Breast epithelium (tissue), 4 donors: Measurements from ENCODE around the gene CDKN2AIP. TPM values are rescaled to one million over a fixed set of nuclear protein-coding genes. Genes with fewer than 3 reads are reported as not detected.

Source experiments
- DNase-seq, 2 donors: peaks; one replicate each; pipeline ENCODE4 v3.0.0-alpha.2; 2019; ENCODE audit warnings: low spot score in 2 of 2
- H3K27ac ChIP-seq, 2 donors: fragments of 200-600 bp; sonication (generic) in 1 of 2; one replicate each; pipeline ENCODE4 v1.5.1; 2016 to 2019; ENCODE audit warnings: mild to moderate bottlenecking in 1 of 2
- H3K27me3 ChIP-seq, 2 donors: fragments of 200-600 bp; sonication (generic) in 1 of 2; one replicate each; pipeline versions ENCODE4 v1.5.1 to v1.6.0; 2017 to 2019; ENCODE audit warnings: control low read depth in 1 of 2, mild to moderate bottlenecking in 1 of 2
- H3K36me3 ChIP-seq: fragments of 200-600 bp; one replicate; pipeline ENCODE4 v1.5.1; 2019
- H3K4me1 ChIP-seq, 2 donors: fragments of 200-600 bp; sonication (generic); one replicate each; pipeline ENCODE4 v1.5.1; 2016 to 2019; ENCODE audit warnings: control low read depth in 1 of 2
- H3K4me3 ChIP-seq, 3 donors: fragments of 200-600 bp; sonication (generic); 1 replicate in 2 of 3; 2 replicates in 1 of 3; pipeline ENCODE4 v1.5.1; 2016 to 2019; ENCODE audit warnings: mild to moderate bottlenecking in 3 of 3, moderate library complexity in 2 of 3
- H3K9me3 ChIP-seq, 2 donors: fragments of 200-600 bp; sonication (generic) in 1 of 2; one replicate each; pipeline ENCODE4 v1.5.1; 2016 to 2019; ENCODE audit warnings: control low read depth in 1 of 2
- CTCF ChIP-seq, 3 donors: fragments of 450-650 bp; IDR thresholded peaks; one replicate each; pipeline ENCODE4 v1.5.1; 2016 to 2017; ENCODE audit warnings: antibody characterized with exemption in 3 of 3, mild to moderate bottlenecking in 3 of 3, moderate library complexity in 3 of 3
- POLR2A ChIP-seq: fragments of 450-650 bp; IDR thresholded peaks from one replicate; pipeline ENCODE4 v1.6.1; 2016; ENCODE audit warnings: antibody characterized with exemption, mild to moderate bottlenecking, moderate library complexity
- POLR2AphosphoS5 ChIP-seq, 3 donors: sonication (generic); formaldehyde crosslinking; IDR thresholded peaks; one replicate each; pipeline ENCODE4 v1.6.1; 2017; ENCODE audit warnings: antibody characterized with exemption in 3 of 3
- intact Hi-C: fragments of 100-400 bp; cut with DNase I; formaldehyde crosslinking; loops from one replicate; pipeline ENCODE4 v1.15.1; 2023; ENCODE audit warnings: low total_unique reads
- total RNA-seq, 3 donors: library from RNA; depleted of rRNA; stranded (reverse); fragments of >200 nt; gene quantifications; one replicate each; pipeline ENCODE4 v1.1.0, GENCODE V29; 2016

CDKN2AIP gene
- total RNA-seq, 3 donors from 2014 or later = 22.2 to 37.3 (median 23.3) TPM

GRCh38 chr4:183438458-183439113, 5.8 kb upstream of the CDKN2AIP start:
- intact Hi-C loops = no loop called here
- TF ChIP-seq POLR2AphosphoS5 (IDR thresholded peaks at IDR 0.05) = no peak
- TF ChIP-seq POLR2A = no peak
- TF ChIP-seq CTCF (IDR thresholded peaks at IDR 0.05) = no peak

DNA sequence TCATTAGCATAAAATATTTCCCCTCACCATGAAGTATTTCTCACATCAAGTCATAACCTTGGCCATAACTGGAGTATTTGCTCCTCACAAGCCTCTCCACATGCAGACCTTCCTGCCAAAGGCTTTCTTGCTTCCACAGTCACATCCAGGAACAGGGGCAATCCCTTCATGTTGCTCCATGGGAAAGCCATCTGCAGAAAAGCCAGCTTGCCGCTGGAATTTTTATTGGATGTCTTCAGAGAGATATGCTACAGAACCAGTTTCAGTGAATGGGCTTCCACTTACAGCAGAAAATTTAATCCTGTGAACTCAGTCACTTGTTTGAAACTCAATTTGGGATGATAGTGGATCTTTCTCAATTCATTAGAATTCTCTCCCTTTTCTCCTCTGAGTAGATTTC, 3.2 kb upstream of the CDKN2AIP start:
- H3K36me3 ChIP-seq = no peaks in the 10 kb centered on the region
- H3K27me3 ChIP-seq = no peaks in the 10 kb centered on the region
- DNase-seq = no peak
- peaks cover 0 to 5% of the 10 kb centered on the region in 2 donors for H3K4me1 ChIP-seq
- intact Hi-C loops = no loop called here
- no peak for TF ChIP-seq POLR2AphosphoS5 (IDR thresholded peaks at IDR 0.05)
- no peak for TF ChIP-seq CTCF (IDR thresholded peaks at IDR 0.05)
- TF ChIP-seq POLR2A = no peak
- H3K4me3 ChIP-seq = no peak overlapping the region
- H3K9me3 ChIP-seq = no peaks in the 10 kb centered on the region
- no peak overlapping the region for H3K27ac ChIP-seq

More at GRCh38 chr4:183438458-183439113, 5.8 kb upstream of the CDKN2AIP start:
- no peaks in the 10 kb centered on the region for H3K27me3 ChIP-seq
- H3K9me3 ChIP-seq = no peaks in the 10 kb centered on the region
- peak in 1 of 2 donors; percentile 27 for DNase-seq
- no peaks in the 10 kb centered on the region for H3K4me1 ChIP-seq
- no peak overlapping the region for H3K4me3 ChIP-seq
- peak overlapping the region; percentile 78 to 80 for H3K27ac ChIP-seq
- H3K36me3 ChIP-seq = no peaks in the 10 kb centered on the region

GRCh38 chr4:183443655-183444213, 702 bp upstream of the CDKN2AIP start:
- Histone ChIP-seq H3K27ac (peak overlapping the region; percentile 98), H3K4me1 (peaks cover 0 to 19% of the 10 kb centered on the region in 2 donors), H3K27me3 (no peaks in the 10 kb centered on the region), H3K9me3 (no peaks in the 10 kb centered on the region), H3K36me3 (peaks cover 9% of the 10 kb centered on the region), H3K4me3 (peak overlapping the region; percentile 89 to 96 (median 95))
- no peak for DNase-seq
- peak in 1 of 3 donors; percentile 19 for TF ChIP-seq CTCF (IDR thresholded peaks at IDR 0.05)
- TF ChIP-seq POLR2AphosphoS5 (IDR thresholded peaks at IDR 0.05) = no peak
- TF ChIP-seq POLR2A = no peak
- intact Hi-C loops = no loop called here

DNA sequence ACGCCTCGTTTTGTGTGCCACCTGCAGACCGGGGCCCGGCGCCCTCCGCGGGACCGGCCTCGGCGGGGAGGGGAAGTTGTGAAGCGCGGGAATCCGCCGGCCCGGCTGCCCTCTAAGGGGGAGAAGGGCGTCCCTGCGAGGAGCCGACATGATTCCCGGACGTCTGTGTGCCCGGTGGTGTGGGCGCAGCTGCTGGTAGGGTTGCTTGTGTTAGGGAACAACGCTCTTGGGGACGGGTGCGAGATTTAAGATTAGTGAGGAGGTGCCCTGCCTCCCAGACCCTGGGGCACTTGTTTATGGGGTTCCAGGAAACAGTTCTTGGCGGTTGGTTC, 627 bp downstream of the CDKN2AIP start:
- no peak for TF ChIP-seq POLR2AphosphoS5 (IDR thresholded peaks at IDR 0.05)
- no peak for TF ChIP-seq CTCF (IDR thresholded peaks at IDR 0.05)
- no peak for TF ChIP-seq POLR2A
- Histone ChIP-seq H3K9me3 (no peaks in the 10 kb centered on the region), H3K4me1 (peaks cover 0 to 19% of the 10 kb centered on the region in 2 donors), H3K4me3 (peak overlapping the region; percentile 89 to 96 (median 95)), H3K36me3 (peaks cover 9% of the 10 kb centered on the region), H3K27ac (peak overlapping the region; percentile 98), H3K27me3 (no peaks in the 10 kb centered on the region)
- peak in 1 of 2 donors; percentile 24 for DNase-seq
- intact Hi-C loops = no loop called here

GRCh38 chr4:183447646-183448045, 3.2 kb downstream of the CDKN2AIP start:
- Histone ChIP-seq H3K27me3 (no peaks in the 10 kb centered on the region), H3K4me1 (peaks cover 0 to 19% of the 10 kb centered on the region in 2 donors), H3K9me3 (no peaks in the 10 kb centered on the region), H3K4me3 (no peak overlapping the region), H3K36me3 (peaks cover 9% of the 10 kb centered on the region), H3K27ac (no peak overlapping the region)
- no peak for DNase-seq
- intact Hi-C loops = no loop called here
- TF ChIP-seq POLR2A (no peak), CTCF (IDR thresholded peaks at IDR 0.05) (no peak), POLR2AphosphoS5 (IDR thresholded peaks at IDR 0.05) (no peak)
